GM19372 (cell line): ENCODE measurements around the gene DSG3.
A peak's percentile ranks its signal among the peaks of the same experiment; 100 is the strongest.
"Not testable (repeated sequence)": the region's sequence is repeated elsewhere in the genome, so short reads cannot be mapped to it uniquely, and the experiment has no call there.

Experiments
- ATAC-seq: cut with Tn5 transposase; IDR thresholded peaks from one replicate; pipeline ENCODE4 v1.9.1; 2021; ENCODE audit warnings: mild to moderate bottlenecking, low read depth, moderate library complexity; ENCODE audit not compliant: unreplicated experiment

DSG3 gene

GRCh38 chr18:31489311-31489710 is 41.8 kb downstream of the DSG3 start:
- ATAC-seq, result no peak

DNA sequence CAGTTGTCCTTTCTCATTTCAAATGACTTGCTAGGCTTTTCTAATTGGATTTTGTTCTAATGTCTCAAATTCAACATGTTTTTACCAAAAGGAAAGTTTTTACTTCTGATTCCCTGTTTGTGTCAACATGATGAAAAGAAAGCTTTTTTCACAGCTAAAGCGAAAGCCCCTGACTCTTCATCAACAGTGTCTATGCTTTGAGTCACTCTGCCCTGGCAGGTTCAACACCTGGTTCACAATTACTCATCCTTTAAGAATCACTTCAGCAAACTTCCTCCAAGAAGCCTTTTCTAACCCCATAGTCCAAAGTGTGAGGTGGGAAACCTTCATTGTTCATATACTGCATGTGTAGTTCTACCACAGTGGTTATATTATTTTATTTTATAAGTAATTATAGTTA is 42.8 kb downstream of the DSG3 start:
- ATAC-seq, result no peak

GRCh38 chr18:31490833-31491232 is 43.3 kb downstream of the DSG3 start:
- ATAC-seq, result no peak

GRCh38 chr18:31491586-31491985 is 44.0 kb downstream of the DSG3 start:
- no peak for ATAC-seq

- ATAC-seq, result no peak
Observed at GRCh38 chr18:31492671-31493070, 45.1 kb downstream of the DSG3 start.

DNA sequence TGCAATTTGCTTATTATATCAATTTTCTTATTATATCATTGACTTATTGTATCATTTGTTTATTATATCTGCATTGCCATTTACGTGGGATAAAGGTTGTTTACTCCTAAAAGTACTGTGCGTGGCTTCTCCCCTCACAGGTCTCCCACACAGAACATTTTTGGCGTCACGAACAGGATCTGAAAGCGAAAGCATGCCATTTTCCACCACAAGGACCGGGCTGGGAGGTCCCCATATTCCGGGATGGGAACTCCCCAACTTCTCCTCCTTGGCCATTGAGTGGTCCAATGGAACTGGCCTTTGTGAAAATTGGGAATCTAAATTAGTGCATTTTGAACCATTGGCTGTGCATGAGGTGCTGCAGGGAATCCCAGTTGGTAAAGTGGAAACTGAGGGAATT is 45.6 kb downstream of the DSG3 start:
- no peak for ATAC-seq

- ATAC-seq, result no peak
Observed at GRCh38 chr18:31493941-31494340, 46.4 kb downstream of the DSG3 start.

- not testable (repeated sequence) for ATAC-seq
Observed at GRCh38 chr18:31494705-31495244, 47.2 kb downstream of the DSG3 start.

DNA sequence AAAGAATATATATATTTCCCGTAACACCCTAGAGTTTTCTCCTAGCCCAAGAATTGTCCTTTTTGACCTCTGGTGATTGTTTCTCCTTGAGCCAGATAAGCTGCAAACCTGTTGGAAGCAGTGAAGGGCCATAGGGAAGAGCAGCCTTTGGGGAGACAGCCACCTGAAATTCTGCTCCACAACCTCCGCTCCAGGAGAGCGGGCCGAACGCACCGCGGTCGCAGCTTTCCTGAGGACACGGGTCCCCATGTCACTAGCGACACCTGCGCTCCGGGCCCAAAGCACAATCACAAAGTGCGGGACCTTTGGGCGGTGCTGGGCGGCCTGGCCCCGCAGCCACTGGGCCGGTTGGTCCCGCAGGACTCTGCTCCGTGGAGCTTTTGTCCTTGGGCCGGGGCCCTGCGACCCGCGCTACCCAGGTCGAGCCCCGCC is 49.9 kb downstream of the DSG3 start:
- no peak for ATAC-seq

GRCh38 chr18:31497836-31498573 is 50.5 kb downstream of the DSG3 start, which contains the start of gene DSG2:
TSS of gene DSG2 (plus strand) at chr18:31498177. CDS start at chr18:31498252, 75 bp downstream.
- peak; percentile 48 for ATAC-seq

GRCh38 chr18:31498574-31499524 is 51.3 kb downstream of the DSG3 start:
- no peak for ATAC-seq

- peak; percentile 74 for ATAC-seq
Observed at GRCh38 chr18:31500051-31500688, 52.6 kb downstream of the DSG3 start.

GRCh38 chr18:31503011-31503410 is 55.5 kb downstream of the DSG3 start:
- no peak for ATAC-seq

- no peak for ATAC-seq
Observed at GRCh38 chr18:31504455-31505147, 57.1 kb downstream of the DSG3 start.

GRCh38 chr18:31505156-31505555 is 57.6 kb downstream of the DSG3 start:
- ATAC-seq, result no peak

GRCh38 chr18:31506024-31506742 is 58.6 kb downstream of the DSG3 start:
- ATAC-seq, result no peak

DNA sequence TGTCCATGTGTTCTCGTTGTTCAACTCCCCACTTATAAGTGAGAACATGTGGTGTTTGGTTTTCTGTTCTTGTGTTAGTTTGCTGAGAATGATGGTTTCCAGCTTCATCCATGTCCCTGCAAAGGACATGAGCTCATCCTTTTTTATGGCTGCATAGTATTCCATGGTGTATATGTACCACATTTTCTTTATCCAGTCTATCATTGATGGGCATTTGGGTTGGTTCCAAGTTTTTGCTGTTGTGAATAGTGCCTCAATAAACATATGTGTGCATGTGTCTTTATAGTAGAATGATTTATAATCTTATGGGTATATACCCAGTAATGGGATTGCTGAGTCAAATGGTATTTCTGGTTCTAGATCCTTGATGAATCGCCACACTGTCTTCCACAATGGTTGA is 59.6 kb downstream of the DSG3 start:
- not testable (repeated sequence) for ATAC-seq

DNA sequence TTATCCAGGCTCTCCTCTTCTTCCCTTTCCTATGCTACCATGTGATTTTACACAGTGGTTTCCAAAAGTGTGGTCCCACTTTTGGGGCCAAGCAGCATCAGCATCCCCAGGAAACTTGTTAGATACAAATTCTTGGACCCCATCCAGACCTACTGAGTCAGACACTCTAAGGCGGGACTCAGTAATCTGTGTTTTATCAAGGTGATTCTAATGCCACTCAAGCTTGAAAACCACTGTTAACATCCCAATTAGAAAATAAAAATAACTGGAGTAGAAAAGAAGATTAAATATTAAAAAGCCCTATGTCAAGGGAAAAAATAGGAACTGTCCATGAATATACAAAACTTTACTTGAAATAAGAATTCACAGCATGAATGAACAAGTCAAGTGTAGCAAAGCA is 61.2 kb downstream of the DSG3 start:
- no peak for ATAC-seq

- no peak for ATAC-seq
Observed at GRCh38 chr18:31509571-31509970, 62.0 kb downstream of the DSG3 start.
